ENCODE measurements around the gene STK32C.

The STK32C gene

DNA sequence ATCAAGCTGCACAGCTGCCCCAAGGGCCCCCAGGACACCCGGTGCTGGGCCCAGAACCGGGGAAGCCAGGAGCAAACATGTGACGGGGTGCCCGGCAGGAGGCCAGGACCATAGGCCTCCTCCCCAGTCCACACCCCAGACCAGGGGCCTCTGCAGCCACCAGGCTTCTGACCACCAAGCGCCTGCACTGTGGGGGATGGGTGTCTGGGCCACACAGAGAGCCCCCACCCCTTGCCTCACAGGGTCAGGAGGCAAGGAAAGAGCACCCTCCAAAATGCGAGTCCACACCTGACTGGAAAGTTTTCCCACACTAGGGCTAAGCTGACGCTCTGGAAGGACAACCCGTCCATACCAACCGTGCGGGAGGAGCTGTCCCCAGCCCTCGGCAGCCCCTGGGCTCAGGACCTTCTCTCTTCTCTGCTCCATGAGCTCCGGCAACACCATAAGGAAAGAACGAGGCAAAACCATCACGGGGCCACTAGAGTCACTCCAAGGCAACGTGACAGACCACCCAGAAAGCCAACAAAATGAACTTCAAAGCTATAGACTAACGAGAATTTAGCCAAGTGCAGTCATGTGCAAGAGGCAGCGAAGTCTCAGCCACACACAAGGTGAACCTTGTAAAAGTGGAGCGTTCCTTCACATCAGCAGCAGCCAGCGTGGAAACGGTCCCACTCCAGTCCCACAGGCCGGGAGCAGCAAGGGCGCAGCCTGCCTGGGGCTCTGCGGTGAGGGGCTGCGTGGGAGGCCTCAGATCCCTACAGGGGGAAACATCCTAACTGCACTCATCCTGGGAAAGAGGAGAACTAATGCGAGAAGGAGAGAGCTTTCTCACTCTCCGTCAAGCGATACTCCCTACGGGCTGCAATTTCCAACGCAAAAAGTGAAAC lies 5.1 kb downstream of the STK32C start:
- no peak for DNase-seq (ENCODE audit: low read depth)
- TF ChIP-seq, protein P1, sequence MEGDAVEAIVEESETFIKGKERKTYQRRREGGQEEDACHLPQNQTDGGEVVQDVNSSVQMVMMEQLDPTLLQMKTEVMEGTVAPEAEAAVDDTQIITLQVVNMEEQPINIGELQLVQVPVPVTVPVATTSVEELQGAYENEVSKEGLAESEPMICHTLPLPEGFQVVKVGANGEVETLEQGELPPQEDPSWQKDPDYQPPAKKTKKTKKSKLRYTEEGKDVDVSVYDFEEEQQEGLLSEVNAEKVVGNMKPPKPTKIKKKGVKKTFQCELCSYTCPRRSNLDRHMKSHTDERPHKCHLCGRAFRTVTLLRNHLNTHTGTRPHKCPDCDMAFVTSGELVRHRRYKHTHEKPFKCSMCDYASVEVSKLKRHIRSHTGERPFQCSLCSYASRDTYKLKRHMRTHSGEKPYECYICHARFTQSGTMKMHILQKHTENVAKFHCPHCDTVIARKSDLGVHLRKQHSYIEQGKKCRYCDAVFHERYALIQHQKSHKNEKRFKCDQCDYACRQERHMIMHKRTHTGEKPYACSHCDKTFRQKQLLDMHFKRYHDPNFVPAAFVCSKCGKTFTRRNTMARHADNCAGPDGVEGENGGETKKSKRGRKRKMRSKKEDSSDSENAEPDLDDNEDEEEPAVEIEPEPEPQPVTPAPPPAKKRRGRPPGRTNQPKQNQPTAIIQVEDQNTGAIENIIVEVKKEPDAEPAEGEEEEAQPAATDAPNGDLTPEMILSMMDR (IDR thresholded peaks at IDR 0.05; ENCODE audit: low read length, missing control alignments) = no peak
- H3K4me3 ChIP-seq (replicated peaks; ENCODE audit: low read depth, low read length) = no peak overlapping the region

DNA sequence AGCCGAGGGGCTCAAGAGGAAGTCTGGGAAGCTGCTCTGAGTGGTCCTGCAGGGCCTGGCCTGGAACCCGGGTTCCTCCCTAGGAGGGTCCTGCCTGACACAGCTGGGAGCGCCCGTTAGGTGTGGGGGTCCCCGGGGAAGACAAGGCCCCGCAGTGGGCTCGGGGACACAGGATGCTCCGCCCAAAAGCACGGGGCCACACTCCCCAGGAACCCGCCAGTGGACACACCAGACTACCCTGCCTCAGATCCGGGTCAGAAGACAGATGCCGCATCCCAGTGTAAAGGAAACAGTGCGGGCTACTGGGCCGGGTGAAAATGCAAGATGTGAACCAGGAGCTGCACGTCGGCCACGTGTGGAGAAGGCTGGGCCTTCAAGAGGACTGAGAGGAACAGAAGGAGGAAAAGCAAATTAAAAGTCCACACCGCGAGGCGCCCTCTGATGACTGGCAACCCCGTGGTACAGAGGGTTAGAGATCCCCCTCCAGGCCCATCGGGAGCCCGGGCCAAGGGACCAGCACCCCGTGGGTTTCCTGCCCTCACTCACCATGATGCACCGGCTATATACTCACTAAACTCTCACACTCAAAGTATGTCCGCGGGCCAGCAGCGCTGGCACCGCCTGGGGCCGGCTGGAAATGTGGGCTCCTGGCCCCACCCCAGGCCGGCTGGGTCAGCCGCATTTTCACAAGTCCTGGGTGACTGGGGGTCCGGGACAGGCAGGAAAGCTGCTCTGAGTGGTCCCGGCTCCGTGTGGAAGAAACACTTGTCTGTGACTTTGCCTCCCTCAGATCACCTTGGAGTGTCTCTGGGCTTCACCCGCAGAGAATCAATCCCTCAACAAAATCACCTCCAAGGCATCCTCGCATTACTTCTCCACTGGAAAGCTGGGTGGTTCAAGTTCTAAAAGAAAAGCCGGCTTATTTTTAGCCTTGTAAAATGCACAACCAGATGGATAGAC lies 6.1 kb downstream of the STK32C start:
- TF ChIP-seq, protein P1 (IDR thresholded peaks at IDR 0.05; ENCODE audit: low read length, missing control alignments) = no peak
- DNase-seq (ENCODE audit: low read depth) = no peak
- H3K4me3 ChIP-seq (replicated peaks; ENCODE audit: low read depth, low read length) = no peak overlapping the region

DNA sequence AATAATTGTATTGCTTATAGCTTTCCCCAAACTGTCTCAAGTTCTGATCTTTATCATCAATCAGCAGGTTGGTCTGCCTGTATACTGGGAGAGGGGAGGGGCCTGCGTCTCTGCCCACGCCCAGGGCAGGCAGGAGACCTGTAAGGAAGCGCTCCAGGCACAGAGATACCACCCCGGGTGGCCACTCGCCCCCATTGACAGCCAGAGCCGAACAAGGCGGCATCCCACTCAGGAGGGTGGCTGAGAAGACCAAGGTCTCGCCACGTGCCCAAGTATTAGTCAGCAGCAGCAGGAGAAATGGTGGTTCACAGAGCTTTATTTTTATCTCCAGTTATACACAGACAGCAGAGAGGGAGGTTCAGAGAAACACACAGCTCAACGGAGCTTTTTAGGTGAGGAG lies 7.2 kb downstream of the STK32C start:
- DNase-seq (ENCODE audit: low read depth) = no peak
- H3K4me3 ChIP-seq (replicated peaks; ENCODE audit: low read depth, low read length) = no peak overlapping the region
- TF ChIP-seq, protein P1 (IDR thresholded peaks at IDR 0.05; ENCODE audit: low read length, missing control alignments) = no peak

DNA sequence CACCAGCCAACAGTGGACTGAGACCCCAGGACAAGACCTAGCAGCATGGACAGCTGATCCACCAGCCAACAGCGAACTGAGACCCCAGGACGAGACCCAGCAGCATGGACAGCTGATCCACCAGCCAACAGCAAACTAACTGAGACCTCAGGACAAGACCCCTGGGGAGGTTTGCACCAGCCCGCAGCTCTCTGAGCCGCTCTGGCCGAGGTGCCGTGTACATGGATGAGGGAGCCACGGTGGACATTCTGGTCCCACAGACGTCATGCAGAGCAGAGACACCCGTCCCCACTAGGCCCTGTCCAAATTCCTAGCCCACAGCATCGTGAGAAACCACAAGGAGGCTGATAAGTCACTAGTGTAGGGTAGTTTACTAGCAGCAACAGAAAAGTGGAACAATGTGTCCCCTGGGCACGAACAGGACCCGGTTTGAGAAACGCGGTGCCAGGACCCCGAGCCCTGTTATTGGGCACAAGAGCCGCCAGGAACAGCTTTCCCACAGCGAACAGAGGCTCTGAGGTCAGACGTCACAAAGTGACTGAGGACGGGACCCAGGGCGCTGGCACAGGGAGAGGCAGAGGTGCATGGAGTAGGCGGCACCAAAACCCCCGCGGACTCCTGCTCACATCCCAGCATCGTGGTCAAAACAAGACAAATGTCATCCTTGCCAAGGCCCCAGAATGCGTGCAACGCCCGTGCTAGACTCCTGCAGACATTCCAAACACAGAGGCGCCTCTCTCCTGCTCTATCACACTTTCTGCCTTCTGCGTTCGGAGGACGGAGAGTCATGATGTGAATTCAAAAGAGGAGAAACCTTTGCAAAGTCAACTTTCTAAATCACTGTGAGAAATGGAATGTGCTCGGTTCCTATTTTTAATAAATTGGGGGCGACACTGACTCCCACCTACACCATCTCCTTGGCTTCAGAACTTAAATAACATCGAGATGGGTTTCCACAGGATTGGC lies 8.1 kb downstream of the STK32C start:
- no peak overlapping the region for H3K4me3 ChIP-seq (replicated peaks; ENCODE audit: low read depth, low read length)
- TF ChIP-seq, protein P1 (IDR thresholded peaks at IDR 0.05; ENCODE audit: low read length, missing control alignments) = no peak
- DNase-seq (ENCODE audit: low read depth) = no peak

DNA sequence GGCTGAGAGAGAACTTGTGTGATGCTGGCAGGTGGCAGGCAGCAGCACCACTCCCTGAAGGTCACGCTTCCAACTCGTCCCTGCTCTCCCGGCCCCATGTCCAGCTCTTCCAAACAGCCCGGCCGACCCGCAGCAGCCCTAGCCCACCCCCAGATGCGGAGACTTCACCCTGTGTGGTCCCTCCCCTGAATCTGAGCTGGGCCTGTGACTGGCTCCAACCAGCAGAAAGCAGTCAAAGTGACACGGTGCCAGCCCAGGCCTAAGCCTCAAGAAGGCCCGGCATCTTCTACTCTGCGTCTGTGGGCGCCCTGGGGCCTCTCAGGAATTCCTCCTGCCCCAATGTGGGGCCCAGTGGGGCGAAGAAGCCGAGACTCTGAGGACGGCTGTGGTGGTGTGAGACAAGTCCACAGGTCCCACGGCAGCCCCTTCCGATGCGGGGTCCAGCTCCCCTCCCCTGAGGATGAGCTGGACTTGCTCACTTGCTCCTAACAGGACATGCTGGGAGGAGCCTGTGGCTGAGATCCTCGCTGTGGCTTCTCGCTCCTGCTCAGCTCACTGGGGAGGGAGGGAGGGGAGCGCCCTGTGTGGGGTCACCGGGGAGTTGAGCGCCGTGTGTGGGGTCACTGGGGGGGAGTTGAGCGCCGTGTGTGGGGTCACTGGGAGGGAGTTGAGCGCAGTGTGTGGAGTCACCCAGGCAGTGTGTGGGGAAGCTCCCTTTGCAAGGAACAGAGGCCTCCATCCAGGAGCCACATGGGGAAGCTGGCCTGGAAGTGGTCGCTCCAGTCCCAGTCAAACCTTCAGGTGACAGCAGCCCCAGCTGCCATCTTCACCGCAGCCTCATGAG lies 9.5 kb downstream of the STK32C start:
- TF ChIP-seq, protein P1 (IDR thresholded peaks at IDR 0.05; ENCODE audit: low read length, missing control alignments) = no peak
- no peak for DNase-seq (ENCODE audit: low read depth)
- H3K4me3 ChIP-seq (replicated peaks; ENCODE audit: low read depth, low read length) = no peak overlapping the region

Measured in fibroblast of pulmonary artery (primary cell).